Measurements from ENCODE around the gene RAB39A. TPM values are rescaled to one million over a fixed set of nuclear protein-coding genes. Genes with fewer than 3 reads are reported as not detected.

Gene RAB39A
- total RNA-seq, 2 donors from 2014 or later: 0.52 TPM; not detected in 1

DNA sequence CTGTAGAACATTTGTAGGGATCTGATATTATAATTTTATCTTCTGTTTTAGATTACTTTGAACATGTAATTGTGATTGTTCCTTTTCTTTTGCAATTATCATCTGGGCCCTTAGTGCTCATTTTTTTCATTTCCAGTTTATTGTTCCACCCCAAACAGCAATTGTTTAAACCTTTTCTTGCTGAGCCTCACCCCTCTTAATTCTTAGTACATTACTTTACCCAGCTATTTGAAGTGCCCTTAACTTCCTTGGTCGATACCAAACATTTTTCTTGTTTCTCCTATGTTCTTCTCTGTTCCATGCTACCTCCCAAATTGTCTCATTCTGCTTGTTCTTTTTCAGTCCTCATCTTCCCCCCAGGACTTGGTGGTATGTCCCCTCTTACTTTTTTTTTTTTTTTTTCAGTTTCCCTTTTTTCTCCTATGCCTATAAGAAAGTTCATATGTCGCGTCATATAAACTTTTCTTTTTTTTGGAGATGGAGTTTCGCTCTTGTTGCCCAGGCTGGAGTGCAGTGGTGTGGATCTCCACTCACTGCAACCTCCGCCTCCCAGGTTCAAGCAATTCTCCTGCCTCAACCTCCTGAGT, 84.0 kb downstream of the RAB39A start:
- DNase-seq (no peak), ATAC-seq (no peak)
- 92 to 95% methylated on average over 5 of the region's 5 CpGs for WGBS, 2 donors
- TF ChIP-seq, protein P1, sequence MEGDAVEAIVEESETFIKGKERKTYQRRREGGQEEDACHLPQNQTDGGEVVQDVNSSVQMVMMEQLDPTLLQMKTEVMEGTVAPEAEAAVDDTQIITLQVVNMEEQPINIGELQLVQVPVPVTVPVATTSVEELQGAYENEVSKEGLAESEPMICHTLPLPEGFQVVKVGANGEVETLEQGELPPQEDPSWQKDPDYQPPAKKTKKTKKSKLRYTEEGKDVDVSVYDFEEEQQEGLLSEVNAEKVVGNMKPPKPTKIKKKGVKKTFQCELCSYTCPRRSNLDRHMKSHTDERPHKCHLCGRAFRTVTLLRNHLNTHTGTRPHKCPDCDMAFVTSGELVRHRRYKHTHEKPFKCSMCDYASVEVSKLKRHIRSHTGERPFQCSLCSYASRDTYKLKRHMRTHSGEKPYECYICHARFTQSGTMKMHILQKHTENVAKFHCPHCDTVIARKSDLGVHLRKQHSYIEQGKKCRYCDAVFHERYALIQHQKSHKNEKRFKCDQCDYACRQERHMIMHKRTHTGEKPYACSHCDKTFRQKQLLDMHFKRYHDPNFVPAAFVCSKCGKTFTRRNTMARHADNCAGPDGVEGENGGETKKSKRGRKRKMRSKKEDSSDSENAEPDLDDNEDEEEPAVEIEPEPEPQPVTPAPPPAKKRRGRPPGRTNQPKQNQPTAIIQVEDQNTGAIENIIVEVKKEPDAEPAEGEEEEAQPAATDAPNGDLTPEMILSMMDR (IDR thresholded peaks at IDR 0.05): no peak
- TF ChIP-seq POLR2A (IDR thresholded peaks at IDR 0.05): no peak
- Histone ChIP-seq H3K27ac (no peak overlapping the region), H3K9me3 (no peaks in the 10 kb centered on the region), H3K36me3 (replicated peaks in 1 of 2; ENCODE audit: insufficient read depth in 1 of 2, low read depth in 2 of 2) (no peaks in the 10 kb centered on the region), H3K27me3 (no peaks in the 10 kb centered on the region), H3K4me1 (peaks cover 55% of the 10 kb centered on the region), H3K4me3 (no peak overlapping the region)
- intact Hi-C loops (cut with DNase I): no loop called here

Other genes with a start within 250 kb of the RAB39A start
- 1 to 10 TPM; 2.3 to 3.0 TPM for gene SLN, start 216.4 kb upstream of the RAB39A start, total RNA-seq
- gene SLC35F2, start 69.7 kb upstream of the RAB39A start, total RNA-seq: 1 to 10 TPM in 1 of 2 donors, under 1 TPM in 1; 0.33 to 8.6 TPM
- gene CUL5, start 80.5 kb downstream of the RAB39A start, total RNA-seq: 10 to 100 TPM; 13.7 to 39.9 TPM
- 10 to 100 TPM; 42.5 to 68.2 TPM for gene ACAT1, start 193.1 kb downstream of the RAB39A start, total RNA-seq